Hindlimb muscle (tissue), 1 donor: ENCODE results near the gene MPP1. TPM values are rescaled to one million over a fixed set of nuclear protein-coding genes. Genes with fewer than 3 reads are reported as not detected.

Experiments used
- DNase-seq: peaks from one replicate; pipeline ENCODE4 v3.0.0-alpha.2; 2013
- polyA plus RNA-seq: library from polyadenylated mRNA; unstranded; fragments of 120-200 nt; gene quantifications from one replicate; pipeline ENCODE4 v1.2.1, GENCODE V29; 2013; ENCODE audit not compliant: insufficient read length

MPP1 gene
- polyA plus RNA-seq, 1 donor: 20.7 TPM

DNA sequence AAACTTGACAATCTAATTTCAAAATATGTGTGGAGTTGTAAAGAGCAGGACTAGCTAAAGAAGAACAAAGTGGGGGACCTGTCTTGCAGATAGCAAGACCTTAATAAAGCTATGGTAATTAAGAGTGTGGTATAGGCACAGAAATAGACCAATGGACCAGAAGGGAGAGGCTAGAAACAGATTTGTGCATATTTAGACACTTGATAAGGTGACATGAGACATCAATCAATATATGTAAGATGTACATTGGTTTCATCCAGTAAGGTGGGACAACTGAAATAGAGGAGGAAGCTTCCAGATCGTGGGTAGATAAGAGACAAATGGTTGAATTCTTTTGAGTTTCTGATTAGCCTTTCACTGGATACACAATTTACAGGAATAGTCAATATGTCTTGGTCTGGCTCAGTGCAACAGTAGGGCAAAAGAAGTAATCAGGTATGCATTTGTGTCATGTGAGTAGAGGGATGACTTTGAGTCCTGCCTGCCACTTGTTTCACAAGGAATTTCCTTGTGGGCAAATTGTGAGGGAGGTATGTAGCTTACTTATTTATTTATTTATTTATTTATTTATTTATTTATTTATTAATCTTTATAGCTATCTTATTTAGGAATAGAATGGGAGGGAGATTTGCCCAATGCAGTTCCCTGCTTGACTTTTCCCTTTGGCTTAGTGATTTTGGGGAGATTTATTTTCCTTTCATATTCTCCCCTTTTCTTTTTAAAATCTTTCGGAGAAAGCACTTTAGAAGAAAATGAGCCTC, 7.2 kb upstream of the MPP1 start:
- DNase-seq: no peak

- DNase-seq: no peak
These were observed 4.8 kb upstream of the MPP1 start for GRCh38 chrX:154809939-154810665.

- DNase-seq: no peak
These were observed 1.7 kb upstream of the MPP1 start for GRCh38 chrX:154806837-154807501.

DNA sequence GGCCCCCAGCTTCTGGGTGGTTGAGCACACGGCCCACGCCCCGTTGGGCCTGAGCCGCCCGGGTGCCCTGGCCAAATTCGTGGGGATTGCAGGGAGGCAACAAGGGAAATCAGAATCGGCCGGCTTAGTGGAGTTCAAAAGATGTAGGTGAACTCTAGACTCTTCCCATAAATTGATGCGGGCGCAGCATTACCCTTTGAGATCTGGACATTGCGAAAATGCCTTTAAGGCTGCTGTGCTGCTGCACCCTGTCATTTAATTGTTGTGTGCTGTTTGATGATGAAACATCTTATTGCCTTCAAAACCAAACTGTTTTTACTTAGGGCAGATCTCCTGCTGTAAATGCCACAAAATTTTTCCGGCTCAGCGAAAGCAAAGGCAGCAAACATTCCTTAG, 409 bp upstream of the MPP1 start:
- DNase-seq: no peak

DNA sequence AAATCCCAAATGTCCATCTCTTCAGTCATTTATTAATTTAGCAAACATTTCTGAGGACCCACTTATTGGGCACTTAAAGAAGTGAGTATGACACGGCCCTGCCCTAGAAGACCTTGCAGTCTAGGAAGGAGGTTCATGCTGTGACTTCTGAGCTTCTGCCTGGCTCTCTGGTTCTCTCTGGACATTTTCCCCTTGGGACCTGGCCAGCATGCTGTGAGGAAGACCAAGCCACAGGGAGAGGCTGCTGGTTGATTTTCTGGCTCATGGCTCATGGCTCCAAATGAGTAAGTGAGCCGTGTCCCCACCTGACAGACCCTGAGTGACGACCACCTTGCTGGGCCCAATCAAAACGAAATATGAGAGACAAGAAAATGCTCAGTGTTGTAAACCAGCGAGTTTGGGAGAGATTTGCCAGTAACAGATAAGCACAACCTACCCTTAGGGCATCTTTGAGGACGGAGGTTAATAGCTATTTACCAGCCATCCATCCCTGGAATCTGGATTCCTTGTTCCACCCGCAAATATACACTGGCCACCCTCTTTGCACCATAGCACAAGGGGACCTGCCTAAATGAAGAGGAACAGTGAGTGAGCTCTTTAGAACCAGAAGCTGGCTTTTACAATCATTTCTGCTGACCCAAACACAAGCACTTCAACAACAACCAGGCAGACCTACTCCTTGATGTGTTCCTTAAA, 876 bp downstream of the MPP1 start:
- no peak for DNase-seq

- DNase-seq: no peak
These were observed 2.3 kb downstream of the MPP1 start for GRCh38 chrX:154802947-154803346.

DNA sequence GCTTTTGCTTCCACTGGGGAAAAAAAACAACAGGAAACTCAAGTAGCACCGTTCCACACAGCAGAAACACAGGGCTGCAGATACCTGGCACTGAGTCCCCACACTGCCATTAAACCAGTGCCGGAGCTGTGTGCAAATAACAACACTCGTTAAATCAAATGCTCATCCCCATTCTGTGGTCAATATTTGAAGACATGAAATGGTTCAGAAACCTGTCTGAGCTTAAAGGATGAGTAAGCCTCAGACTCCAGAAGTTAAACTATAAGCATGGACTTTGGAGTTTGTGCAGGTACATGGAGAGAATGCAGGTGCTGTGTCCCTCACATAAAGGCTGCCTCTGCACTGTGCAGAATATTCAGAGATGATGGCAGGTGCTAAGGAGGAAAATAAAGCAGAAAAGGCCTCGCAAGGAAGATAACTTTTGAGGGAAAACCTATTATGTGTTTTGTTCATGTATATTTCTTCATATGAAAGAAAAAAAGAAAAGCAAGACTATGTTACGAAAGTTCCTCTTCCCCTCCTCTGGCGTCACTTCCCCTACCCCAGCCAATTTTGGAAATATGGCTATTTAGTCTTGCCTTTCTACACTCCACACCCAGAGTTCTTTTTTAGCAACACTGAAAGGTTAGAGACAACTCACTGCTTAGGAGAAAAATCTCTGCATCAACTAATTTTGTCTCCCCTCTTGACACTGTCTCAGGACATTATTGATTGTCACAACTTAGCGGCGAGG, 4.6 kb downstream of the MPP1 start:
- no peak for DNase-seq

DNA sequence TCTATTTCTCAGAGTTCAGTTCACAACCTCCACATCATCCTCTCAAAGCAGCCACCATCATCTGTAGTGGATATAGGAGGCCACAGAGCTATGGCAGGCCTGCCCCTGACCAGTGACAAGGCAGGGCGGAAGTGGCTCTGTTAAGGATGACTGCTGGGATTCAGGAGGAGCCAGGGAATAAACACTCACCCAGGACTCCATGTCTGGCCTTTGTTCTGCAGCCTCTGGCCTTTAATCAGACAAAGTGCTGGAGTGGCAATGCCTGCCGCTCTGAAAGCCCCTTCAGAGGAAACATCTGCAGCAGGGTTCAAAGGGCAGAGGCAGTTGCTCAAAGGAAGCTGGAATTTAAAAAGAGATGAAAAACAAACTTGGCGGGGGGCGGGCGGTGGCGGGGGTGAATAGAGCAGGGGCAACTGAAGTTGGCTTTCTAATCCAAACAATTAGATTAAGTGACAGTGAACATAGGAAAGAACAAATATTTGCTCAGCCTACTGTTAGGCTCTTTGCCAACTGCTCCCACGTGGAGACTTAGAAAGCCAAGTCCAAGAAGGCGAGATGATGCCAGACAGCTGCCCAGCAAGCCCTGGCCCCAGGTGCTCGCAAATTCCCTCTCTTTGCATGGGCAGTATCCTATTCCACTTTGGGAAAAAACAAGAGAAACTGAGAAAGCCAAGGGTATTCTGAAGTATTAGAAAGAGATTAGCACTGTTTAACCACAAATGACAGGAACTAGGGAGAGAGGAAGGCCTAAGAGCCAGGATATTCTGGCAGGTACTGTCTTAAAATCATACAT, 5.5 kb downstream of the MPP1 start:
- DNase-seq: no peak

DNA sequence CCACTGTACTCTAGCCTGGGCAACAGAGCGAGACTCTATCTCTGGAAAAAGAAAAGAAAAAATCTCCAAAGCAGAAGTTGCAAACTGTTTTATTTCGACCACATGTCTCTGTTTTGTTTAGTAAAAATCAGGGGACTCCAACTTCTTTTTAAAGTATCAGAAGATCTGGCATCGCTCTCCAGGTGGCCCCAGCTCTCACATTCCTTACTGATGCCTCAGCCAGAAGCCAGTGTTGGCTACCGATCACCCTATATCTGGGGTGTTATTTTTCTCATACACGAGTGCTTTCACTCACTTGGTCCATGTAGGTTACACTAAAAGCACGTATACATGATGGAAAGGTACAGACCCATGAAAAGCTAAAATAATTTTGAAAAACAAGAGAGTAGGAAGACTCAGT, 8.3 kb downstream of the MPP1 start:
- no peak for DNase-seq

GRCh38 chrX:154795016-154795415, 10.3 kb downstream of the MPP1 start:
- DNase-seq: no peak

GRCh38 chrX:154793084-154793795, 12.0 kb downstream of the MPP1 start:
- DNase-seq: no peak

GRCh38 chrX:154791939-154792338, 13.3 kb downstream of the MPP1 start:
- DNase-seq: no peak

GRCh38 chrX:154791467-154791866, 13.8 kb downstream of the MPP1 start:
- no peak for DNase-seq

GRCh38 chrX:154785716-154786115, 19.6 kb downstream of the MPP1 start:
- no peak for DNase-seq

DNA sequence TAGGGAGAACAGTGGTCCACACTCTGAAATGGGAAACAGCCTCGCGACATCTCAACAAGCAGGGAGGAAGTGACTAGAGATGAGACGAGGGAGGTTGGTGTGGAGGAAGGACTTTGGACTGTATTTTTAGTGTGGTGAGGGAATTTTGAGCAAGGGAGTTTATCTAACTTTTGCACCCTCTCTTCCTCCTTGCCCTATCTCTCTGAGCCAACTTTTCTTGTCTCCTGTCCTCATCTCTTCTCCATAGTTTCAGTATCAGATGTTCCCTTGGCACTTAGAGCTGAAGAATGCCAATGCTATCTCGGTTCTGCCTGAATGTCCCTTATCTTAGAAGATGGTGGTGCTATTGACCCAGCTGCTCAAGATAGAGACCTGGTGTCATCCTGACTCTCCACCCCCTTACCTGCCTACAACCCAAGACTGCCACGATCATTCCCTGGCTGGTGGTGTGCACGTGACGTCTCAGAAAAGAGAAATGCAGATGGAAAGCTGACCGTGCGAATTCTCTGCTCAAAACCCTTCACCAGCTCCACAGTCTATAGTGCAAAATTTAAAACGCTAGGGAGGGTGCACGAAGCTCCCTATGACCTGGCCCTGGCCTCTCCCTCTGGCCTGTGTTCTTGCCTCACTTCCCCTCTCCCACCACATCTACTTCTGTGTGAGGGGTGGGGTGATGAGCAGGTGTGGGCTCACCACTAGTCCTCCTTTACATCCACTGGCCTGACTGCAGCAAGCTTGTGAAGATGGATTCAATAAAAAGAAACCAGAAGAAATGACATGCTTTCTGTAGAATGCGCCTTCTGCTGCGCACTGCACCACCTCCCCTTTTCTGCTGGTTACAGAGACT, 20.9 kb downstream of the MPP1 start:
- DNase-seq: no peak

DNA sequence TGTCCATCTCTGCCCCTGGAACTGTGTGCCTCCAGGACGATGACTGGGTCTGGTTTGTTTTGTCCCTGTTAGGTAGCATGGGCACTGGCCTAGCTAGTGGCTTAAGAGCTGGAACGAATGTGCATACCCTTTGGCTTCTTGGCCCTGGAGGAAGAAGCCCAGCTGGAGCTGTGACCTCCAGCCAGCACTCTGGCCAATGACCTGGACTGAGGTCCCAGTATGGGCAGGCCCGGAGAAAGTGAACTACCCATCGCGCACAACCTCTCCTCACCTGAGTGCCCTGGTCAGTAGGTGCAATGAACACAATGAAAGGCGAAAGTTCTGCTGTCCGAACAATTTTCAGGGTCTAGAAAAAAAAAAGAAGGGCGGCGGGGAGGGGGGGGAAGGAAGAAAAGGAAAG, 24.3 kb downstream of the MPP1 start:
- no peak for DNase-seq

DNA sequence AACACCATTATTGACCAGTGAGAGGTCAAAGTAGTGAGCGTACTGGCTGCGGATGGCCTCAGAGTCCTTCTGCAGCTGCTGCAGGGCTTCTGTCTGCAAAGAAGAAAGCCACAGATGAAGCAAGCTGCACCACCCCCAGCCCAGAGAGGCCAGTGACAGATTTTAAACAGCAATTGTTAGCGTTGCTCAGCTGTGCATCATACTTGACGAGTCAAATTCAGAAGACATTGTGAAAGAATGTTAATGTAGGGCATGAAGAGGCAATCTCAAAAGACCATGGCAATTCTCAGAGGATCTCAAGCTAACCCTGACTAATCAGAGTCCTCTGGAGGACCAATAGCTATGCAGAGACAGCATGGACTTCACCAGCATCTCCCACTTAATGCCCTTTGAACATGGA, 26.0 kb downstream of the MPP1 start:
- DNase-seq: no peak

DNA sequence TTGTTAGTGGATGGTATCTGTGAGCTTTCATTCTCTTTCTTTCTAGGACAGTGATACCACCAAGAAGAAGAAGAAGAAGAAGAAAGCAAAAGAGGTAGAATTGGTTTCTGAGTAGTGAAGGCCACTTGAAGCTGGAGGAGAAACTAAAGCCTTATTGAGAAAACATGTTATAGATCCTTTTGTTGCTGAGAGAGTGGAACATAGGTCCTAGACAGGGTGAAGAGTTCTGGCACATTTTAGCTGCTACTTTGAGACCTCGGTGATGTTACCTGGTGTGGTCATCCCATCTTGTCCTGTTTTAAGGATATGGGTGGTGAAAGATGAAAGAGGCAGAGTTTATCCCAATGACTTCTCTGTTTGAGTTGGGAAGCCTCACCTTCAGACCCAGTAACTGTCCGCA, 28.5 kb downstream of the MPP1 start:
- DNase-seq: no peak

- DNase-seq: no peak
These were observed 29.6 kb downstream of the MPP1 start for GRCh38 chrX:154775419-154776349.
